ENCODE results near the gene FUT3.
"Not testable (repeated sequence)": the region's sequence is repeated elsewhere in the genome, so short reads cannot be mapped to it uniquely, and the experiment has no call there.

FUT3 gene

GRCh38 chr19:5881543-5882299 is 30.5 kb upstream of the FUT3 start:
- DNase-seq = no peak

GRCh38 chr19:5880604-5881078 is 29.4 kb upstream of the FUT3 start:
- no peak for DNase-seq

DNA sequence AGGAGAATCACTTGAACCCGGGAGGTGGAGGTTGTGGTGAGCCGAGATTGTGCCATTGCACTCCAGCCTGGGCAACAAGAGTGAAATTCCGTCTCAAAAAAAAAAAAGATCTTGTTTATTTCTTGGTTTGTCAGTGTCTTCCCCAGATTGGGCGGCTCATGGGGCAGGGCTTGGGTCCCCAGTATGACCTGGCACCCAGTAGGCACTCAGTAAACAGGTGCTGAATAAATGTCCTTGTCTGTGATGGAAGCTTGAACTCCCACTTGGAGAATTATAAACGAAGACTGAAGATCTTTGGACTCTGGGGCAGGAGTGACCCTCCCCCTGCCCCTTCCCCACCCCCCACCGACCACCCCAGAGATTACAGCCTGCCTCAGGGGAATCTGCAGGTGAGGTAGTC is 28.9 kb upstream of the FUT3 start:
- DNase-seq = no peak

GRCh38 chr19:5877882-5878281 is 26.6 kb upstream of the FUT3 start:
- DNase-seq = no peak

DNA sequence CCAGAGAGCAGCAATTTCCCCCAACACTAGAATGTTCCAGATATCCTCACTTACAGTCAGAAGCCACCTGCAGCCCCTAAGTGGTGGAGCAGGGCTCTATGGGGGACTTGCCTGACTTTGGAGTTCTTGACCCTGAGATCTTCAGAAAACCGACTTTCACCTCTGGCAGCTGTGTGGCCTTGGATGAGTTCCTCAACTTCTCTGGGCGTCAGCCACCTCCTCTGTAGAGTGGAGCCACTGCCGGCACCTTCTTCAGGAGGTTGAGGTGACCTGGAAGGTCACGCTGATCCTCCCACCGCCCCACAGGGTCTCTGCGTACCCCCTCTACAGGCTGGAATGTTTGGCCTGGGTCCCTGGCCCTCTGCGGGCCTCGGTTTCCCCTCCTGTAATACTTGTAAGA is 26.2 kb upstream of the FUT3 start:
- DNase-seq = no peak

DNA sequence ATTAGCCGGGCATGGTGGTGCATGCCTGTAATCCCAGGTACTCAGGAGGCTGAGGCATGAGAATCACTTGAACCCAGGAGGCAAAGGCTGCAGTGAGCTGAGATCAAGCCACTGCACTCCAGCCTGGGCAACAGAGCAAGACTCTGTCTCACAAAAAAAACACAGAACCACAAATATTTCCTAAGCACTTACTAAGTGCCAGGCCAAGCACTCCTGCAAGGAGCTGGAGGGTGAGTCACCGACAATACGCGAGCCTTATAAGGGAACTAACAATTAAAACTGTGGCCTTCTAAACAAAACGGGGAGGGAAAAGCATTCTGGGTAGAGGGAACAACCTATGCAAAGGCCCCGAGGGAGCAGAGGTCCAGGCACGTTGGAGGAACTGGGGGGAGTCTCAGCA is 23.2 kb upstream of the FUT3 start:
- DNase-seq = not testable (repeated sequence)

- DNase-seq = no peak
Measured at GRCh38 chr19:5873617-5874199, 22.5 kb upstream of the FUT3 start.

- no peak for DNase-seq
Measured at GRCh38 chr19:5870986-5871394, 19.7 kb upstream of the FUT3 start.

DNA sequence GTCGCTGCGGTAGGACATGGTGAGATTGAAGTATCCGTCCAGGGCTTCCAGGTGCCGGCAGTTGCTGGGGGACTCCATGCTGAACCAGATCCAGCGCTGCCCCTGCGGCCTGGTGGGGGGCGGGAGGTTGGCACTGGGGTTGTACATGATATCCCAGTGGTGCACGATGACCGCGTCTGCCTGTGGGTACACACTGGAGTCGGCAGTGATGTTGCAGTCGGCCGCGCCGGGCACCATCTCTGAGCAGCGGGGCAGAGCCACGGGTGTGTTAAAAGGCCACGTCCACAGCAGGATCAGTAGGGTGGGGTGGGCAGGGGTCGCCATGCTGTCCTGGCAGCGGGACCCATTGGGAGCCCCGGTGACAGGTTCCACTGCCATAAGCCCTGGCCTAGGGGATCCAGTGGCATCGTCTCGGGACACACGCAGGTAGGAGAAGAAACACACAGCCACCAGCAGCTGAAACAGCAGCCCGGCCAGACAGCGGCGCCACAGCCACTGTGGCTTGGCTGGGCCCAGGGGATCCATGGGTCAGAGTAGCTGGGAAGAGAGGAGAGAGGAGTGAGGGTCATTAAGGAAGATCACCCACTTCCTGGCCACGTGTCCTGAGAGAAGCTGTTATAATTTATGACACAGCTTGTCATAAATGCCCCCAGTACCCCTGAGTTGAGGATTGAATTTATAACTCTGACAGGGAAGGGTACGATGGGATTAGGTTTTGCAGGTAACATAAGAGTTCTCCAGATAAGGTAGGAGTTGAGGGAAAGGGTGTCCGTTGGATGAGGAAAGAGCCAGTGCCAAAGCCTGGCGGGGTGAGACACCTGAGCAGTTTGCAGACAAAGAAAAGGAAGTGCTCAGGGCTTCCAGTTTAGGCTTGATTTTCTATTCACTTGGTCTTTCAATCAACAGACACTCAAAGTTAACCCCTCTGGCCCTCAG is 16.2 kb upstream of the FUT3 start:
- DNase-seq = no peak

DNA sequence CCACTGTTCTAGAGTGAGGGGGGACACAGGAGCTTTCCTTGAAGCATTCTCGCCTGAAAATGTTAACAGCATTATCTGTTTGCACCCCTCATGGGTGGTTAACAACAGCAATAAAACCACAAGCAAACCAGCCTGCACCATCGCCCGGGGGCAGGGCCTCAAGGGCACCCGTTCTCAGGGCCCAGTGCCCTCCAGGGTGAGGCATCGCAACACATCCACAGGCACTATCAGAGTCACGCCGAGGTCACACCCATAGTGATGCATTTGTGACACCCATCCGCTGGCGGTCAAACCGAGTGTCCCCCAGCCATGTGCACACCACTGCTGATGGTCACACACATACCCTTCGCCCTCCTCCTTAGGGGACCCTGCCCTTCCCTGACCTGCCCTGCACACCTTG is 14.5 kb upstream of the FUT3 start:
- no peak for DNase-seq

DNA sequence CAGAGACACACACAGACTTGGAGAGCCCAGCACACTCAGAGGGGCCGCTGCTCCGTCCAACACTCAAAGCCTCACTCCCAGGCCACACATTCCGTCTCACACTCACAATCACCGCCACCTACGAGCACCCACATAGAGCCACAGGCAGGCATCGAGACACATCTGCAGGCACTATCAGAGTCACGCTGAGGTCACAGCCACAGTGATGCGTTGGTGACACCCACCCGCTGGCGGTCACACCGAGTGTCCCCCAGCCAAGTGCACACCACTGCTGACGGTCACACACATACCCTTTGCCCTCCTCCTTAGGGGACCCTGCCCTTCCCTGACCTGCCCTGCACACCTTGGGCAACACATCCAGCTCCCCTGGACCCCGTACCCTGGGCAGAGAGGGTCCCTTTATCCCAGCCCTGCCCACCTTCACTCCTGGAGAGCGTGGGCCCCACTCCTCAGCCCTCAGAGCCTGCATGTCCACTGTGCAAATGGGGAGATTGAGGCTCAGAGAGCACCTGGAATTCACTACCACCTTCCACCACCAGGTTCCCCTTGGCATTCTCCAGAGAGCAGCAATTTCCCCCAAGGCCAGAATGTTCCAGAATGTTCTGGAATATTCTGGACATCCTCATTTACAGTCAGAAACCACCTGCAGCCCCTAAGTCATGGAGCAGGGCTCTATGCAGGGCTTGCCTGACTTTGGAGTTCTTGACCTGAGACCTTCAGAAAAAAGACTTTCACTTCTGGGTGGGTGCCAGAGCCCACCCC is 13.7 kb upstream of the FUT3 start:
- DNase-seq = no peak

DNA sequence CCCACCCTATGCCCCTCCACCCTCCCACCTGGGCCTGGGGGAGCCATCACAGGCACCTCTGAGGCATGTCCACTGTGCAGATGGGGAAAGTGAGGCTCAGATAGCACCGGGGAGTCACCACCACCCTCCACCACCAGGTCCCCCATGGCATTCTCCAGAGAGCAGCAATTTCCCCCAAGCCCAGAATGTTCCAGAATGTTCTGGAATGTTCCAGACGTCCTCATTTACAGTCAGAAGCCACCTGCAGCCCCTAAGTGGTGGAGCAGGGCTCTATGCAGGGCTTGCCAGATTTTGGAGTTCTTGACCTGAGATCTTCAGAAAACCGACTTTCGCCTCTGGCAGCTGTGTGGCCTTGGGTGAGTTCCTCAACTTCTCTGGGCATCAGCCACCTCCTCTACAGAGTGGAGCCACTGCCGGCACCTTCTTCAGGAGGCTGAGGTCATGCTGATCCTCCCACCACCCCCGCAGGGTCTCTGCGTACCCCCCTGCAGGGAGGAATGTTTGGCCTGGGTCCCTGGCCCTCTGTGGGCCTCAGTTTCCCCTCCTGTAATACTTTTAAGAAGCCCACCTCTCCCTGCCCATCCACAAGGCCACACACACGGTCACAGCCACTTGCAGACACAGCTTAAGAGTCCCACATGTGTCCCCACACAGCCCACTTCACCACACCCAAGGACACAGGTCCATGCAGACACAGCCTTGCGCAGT is 12.9 kb upstream of the FUT3 start:
- no peak for DNase-seq

GRCh38 chr19:5863030-5863665 is 11.9 kb upstream of the FUT3 start:
- DNase-seq = no peak

DNA sequence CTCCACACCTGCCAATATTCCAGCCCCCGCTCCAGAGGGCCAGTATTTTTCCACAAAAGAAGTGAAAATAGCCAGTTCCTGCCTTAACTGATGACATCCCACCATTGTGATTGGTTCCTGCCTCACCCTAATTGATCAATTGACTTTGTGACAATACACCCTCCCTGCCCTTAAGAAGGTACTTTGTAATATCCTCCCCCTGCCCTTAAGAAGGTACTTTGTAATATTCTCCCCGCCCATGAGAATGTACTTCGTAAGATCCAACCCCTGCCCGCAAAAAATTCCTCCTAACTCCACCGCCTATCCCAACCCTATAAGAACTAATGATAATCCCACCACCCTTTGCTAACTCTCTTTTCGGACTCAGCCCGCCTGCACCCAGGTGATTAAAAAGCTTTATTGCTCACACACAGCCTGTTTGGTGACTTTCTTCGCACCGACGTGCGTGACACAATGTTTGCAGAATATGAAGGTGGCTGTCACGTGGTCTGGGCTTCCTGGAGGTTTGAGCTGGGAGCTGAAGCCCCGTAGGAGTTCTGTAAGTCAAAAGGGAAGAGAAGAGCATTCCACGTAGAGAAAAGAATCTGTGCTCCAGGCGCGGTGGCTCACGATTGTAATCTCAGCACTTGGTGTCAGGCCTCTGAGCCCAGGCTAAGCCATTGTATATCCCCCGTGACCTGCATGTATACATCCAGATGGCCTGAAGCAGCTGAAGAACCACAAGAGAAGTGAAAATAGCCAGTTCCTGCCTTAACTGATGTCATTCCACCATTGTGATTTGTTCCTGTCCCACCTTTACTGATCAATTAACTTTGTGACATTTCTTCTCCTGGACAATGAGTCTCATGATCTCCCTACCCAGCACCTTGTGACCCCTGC is 6.2 kb upstream of the FUT3 start:
- DNase-seq = no peak

DNA sequence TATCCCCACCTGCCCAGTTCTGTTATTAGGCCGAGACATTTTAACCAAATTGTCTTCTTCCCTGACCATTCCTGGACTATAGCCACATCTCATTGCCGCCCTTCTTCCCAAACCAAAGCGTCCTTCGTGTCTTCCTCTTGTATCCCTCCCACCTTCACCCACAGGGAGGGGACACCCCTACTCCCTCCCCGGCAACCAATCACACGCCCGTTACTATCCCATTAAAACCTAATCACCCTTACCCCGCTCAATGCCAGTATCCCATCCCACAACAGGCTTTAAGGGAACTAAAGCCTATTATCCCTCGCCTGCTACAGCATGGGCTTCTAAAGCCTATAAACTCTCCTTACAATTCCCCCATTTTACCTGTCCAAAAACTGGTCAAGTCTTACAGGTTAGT is 3.9 kb upstream of the FUT3 start:
- not testable (repeated sequence) for DNase-seq

GRCh38 chr19:5854121-5854520 is 2.9 kb upstream of the FUT3 start:
- DNase-seq = not testable (repeated sequence)

DNA sequence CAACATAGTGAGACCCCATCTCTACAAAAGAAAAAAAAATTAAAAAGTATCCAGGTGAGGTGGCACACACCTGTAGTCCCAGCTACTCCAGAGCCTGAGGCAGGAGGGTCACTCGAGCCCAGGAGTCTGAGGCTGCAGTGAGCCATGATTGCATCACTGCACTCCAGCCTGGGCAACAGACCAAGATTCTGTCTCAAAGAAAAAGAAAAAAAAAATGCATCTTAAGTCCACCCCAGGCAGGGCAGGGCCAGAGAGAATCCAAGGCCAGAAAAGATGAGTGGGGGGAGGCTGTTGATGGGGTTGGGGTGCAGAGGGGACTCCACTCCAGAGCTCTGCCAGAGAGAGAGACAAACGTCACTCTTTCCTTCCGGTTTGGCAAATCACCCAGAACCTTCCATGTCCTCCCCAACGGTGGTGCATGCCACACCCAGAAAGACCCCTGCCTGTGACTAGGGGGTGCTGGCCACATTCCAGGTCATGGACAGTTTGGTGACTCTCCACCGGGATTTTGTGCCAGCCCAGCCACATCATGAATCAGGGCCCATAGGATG is 431 bp downstream of the FUT3 start:
- DNase-seq = no peak

- no peak for DNase-seq
Measured at GRCh38 chr19:5850189-5850588, 1.1 kb downstream of the FUT3 start.

- DNase-seq = not testable (repeated sequence)
Measured at GRCh38 chr19:5848621-5849020, 2.6 kb downstream of the FUT3 start.

DNA sequence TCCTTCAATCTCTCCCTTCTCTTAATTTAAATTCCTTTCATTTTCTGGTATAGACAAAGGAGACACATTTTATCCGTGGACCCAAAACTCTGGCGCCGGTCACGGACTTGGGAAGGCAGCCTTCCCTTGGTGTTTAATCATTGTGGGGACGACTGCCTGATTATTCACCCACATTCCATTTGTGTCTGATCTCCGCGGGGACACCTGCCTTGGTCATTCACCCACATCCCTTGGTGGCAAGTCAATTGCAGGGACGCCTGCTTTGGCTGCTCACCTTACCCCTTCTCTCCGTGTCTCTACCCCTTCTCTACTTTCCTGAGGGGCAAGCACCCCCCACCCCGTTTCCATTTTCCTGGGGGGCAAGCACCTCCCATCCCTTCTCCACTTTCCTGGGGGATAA is 3.4 kb downstream of the FUT3 start:
- not testable (repeated sequence) for DNase-seq

Measured in activated CD8-positive, alpha-beta memory T cell treated with anti-CD3 and anti-CD28 coated beads, Interleukin-2, amount 50 U/mL, for 4 hours (primary cell).